SKM-1 treated with dmso at 0.1 percent for 144 hours (cell line): Measurements from ENCODE around the gene DEDD.
"Not testable (repeated sequence)": the region's sequence is repeated elsewhere in the genome, so short reads cannot be mapped to it uniquely, and the experiment has no call there.

ENCODE experiments used
- DNase-seq: peaks from one replicate; lab custom pipeline; 2025; ENCODE audit not compliant: unreplicated experiment; lab: John Stamatoyannopoulos, UW

DEDD gene

GRCh38 chr1:161128591-161129420 is 3.7 kb downstream of the DEDD start:
- DNase-seq, result no peak

GRCh38 chr1:161127649-161128048 is 4.8 kb downstream of the DEDD start:
- DNase-seq, result peak; percentile 58

- DNase-seq, result no peak
Measured at GRCh38 chr1:161122967-161123366, 9.5 kb downstream of the DEDD start.

GRCh38 chr1:161121834-161122233 is 10.6 kb downstream of the DEDD start:
- peak; percentile 63 for DNase-seq

GRCh38 chr1:161121042-161121650 is 11.3 kb downstream of the DEDD start:
- DNase-seq, result no peak

GRCh38 chr1:161119092-161119903 is 13.2 kb downstream of the DEDD start:
- peak; percentile 60 for DNase-seq

GRCh38 chr1:161117759-161118581 is 14.5 kb downstream of the DEDD start, which contains the start of the genes NIT1 and PFDN2:
NIT1 (plus strand) TSS chr1:161118105; CDS start chr1:161118177, 72 bp downstream.
PFDN2 (minus strand) TSS chr1:161118037; CDS start chr1:161118026, 11 bp downstream.
- peak; percentile 84 for DNase-seq

GRCh38 chr1:161115961-161116360 is 16.5 kb downstream of the DEDD start:
- DNase-seq, result not testable (repeated sequence)

- no peak for DNase-seq
Measured at GRCh38 chr1:161115132-161115711, 17.2 kb downstream of the DEDD start.

- no peak for DNase-seq
Measured at GRCh38 chr1:161114556-161114955, 17.9 kb downstream of the DEDD start.

- no peak for DNase-seq
Measured at GRCh38 chr1:161113915-161114314, 18.6 kb downstream of the DEDD start.

- peak; percentile 63 for DNase-seq
Measured at GRCh38 chr1:161111527-161111926, 20.9 kb downstream of the DEDD start.

- DNase-seq, result no peak
Measured at GRCh38 chr1:161111117-161111516, 21.4 kb downstream of the DEDD start.

GRCh38 chr1:161106431-161106830 is 26.0 kb downstream of the DEDD start:
- DNase-seq, result no peak

- DNase-seq, result no peak
Measured at GRCh38 chr1:161100556-161100955, 31.9 kb downstream of the DEDD start.

- DNase-seq, result no peak
Measured at GRCh38 chr1:161099090-161099802, 33.2 kb downstream of the DEDD start.

GRCh38 chr1:161098210-161099068 is 34.0 kb downstream of the DEDD start, which contains the start of gene KLHDC9:
KLHDC9 (plus strand) TSS chr1:161098361; CDS start chr1:161098536, 175 bp downstream.
- DNase-seq, result no peak

- no peak for DNase-seq
Measured at GRCh38 chr1:161096530-161096929, 35.9 kb downstream of the DEDD start.
